GM18502 (cell line): ENCODE measurements around the gene DAPK2.
A peak's percentile ranks its signal among the peaks of the same experiment; 100 is the strongest.

Experiments used
- ATAC-seq: cut with Tn5 transposase; IDR thresholded peaks from one replicate; pipeline ENCODE4 v1.9.1; 2021; ENCODE audit warnings: mild to moderate bottlenecking; ENCODE audit not compliant: unreplicated experiment, poor library complexity

Gene DAPK2

DNA sequence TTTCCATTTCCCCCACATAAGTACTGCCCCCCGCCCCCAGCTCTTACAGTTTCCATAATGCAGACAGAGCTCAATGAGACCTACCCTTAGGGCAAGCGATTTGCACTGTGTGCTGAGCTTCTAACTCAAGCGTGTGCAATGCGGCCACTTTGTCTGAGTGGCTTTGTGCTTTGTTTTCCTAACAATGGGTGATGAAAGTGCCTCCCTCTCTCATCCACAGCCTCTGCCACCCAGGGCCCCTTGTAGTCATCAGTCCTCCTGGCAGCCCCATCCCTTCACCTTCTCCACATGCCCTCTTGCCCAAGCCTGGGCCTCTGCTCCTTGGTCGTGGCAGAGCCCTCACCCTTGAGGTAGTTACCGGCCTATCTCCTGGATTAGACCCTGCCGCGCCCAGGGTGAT is 17.2 kb downstream of the DAPK2 start:
- no peak for ATAC-seq

DNA sequence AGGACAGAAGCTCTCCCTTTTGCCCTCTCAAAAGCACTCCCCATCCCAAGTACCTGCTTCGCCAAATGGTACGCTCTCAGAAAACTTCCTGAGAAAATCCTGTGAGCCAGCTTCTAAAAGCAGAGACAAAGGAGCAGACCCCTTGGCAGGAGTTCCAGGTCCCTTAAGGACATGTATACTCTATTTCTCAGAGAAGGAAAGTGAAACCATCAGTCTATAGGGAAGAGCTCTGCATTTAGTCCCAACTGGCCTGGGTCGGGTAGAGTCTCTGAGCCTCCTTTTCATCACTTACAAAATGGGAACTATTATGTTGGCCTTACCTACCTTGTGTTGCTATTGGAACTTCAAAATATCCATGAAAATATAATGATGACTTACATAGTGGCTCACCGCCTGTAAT is 19.7 kb downstream of the DAPK2 start:
- no peak for ATAC-seq

GRCh38 chr15:64024172-64025050 is 21.9 kb downstream of the DAPK2 start:
- no peak for ATAC-seq

DNA sequence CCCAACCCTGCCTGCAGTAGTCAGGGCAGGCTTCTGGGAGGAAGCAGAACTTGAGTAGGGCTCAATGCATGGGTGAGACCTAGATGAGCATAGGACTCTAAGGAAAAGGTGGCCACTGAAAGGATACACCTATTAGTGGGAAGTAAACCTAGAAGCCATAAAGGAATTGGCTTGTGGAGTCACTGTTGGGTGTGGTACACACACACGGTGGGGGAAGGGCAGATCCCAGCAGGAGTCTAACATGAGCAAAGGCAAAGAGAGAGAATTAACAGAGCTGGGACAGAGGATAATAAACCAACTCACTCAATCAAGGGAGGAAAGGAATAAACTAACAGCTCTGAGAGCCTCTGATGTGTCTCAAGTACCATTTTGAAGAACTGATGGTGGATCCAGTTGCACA is 23.1 kb downstream of the DAPK2 start:
- no peak for ATAC-seq

DNA sequence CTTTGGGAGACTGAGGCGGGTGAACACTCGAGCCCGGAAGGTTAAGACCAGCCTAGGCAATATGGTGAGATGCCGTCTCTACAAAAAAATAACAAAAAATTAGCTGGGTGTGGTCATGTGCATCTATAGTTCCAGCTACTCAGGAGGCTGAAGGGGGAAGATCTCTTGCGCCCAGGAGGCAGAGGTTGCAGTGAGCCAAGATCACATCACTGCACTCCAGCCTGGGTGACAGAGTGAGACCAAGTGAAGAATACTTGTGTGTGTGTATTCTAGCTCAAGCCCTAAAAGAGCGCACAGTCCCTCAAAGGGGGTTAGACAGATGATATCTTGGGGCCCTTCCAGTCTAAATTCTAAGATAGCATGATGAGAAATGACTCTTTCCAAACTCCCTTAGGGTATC is 23.7 kb downstream of the DAPK2 start:
- no peak for ATAC-seq

DNA sequence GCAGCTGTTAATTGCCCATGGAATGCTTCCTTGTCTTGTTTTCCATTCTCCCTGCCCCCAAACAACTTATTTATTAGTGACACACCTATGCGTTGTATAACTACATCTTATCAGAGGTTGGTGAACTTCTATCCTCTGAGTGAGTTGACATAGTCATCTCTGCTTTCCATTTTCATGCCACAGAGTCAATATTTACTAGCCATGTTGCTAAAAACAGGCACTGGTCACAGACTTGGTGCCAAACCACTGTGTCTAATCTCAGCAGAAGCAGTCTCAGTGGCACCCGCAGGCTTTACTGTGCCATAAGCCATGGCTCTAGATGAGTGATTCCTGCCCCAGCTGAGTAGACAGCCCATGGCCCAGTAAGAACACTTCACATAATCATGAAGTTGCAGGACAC is 26.5 kb downstream of the DAPK2 start:
- ATAC-seq, result no peak

DNA sequence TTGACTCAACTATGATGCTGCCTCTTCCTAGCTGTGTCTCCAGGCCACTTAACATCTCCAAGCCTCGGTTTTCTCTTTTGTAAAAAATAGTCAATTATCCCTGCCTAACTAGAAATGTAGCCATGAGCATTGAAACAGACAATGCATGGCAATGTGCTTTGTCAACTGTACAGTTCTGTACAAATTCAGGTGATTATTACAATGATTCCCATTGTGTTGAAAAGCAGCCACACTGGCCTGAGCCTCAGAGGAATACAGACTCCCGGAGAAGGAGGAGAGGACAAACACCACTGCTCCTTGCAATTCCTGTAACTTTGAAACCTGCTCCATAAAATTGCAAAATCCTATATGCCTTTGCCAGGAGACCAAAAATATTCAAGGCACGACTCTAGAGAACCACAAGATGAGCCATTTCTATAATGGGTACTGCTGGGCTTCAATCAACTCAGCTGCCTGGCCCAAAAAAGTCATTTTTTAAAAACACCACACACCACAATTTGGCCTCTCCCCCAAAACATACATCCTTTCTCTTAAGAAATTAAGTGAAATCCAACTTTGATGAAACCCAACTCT is 28.6 kb downstream of the DAPK2 start:
- no peak for ATAC-seq

GRCh38 chr15:64017082-64017588 is 29.1 kb downstream of the DAPK2 start:
- no peak for ATAC-seq

GRCh38 chr15:64016257-64016656 is 30.0 kb downstream of the DAPK2 start:
- no peak for ATAC-seq

DNA sequence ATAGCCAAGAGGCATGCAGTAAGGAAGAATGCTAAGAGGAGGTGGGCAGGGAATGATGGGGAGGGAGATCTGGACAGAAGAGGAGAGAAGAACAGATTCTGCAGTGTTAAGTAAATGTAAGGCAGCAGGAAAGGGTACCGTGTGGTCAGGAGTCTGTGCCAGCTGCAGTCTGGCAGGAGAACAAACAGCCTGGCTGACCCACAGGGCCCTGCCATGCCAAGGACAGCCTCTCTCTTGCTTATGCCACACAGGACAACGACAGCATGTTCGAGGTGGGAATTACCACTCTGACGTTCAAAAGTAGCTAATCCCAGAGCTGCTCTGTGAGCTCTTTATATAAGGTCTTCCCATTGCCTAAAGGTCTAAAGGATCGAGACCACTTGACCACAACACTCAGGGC is 31.3 kb downstream of the DAPK2 start:
- no peak for ATAC-seq

DNA sequence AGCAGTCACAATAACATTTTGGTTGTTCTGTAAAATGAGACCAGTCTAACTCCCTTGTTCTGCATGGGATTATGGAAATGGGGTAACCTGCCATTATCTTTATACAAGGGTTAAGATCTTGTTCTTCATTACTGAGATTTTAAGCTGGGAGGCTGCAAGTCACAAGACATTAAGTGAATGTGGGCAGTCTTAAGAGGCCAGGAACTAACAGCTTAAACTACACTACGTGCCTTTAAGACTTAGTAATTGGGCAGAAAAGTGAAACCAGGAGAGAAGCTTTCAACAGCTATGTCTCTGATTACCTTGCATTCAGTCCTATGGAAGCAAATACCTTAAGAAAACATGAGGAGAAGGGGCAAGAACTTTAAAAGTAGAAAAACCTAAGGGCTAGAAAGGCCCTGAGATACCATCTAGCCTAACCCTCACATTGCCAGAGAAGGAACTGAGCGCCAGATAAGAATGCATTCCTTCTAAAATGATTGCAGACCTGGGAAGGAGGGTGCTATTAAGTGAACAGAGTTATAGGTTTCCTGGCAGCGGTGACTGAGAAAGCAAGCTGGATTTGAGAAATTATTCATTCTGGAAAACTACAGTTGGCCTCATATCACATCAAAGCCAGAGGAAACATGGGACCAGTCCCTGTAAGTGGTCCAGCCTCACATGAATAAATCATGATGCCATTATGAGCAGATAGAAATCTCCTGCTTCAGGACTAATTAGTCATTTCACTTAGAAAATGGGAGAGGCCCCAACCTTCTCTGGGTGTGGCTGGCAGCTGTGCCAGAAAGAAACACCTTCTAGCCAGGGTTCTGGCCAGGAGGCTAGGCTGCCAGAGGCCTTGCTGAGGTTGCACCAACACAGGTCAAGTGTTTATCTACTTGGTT is 32.9 kb downstream of the DAPK2 start:
- no peak for ATAC-seq

- no peak for ATAC-seq
These were observed 34.5 kb downstream of the DAPK2 start for GRCh38 chr15:64011736-64012135.

DNA sequence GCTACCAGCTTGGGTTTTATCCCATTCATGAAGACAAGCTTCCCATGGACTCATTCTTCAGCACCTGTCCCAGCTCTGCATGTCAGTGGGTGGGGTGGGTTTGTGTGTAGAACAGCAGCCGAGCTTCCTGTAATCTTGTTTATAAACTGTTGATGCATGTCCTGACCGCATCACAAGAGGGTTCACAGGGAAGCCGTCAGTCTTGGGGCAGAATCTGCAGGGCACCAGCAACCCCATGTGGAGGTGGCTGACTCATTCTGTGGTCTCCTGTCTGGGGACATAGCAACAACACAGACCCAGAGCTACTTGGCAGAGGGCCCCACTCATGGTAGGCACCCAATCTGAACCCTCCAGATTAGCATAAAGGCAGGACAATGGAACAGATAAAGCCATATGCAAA is 35.6 kb downstream of the DAPK2 start:
- ATAC-seq, result peak; percentile 85

DNA sequence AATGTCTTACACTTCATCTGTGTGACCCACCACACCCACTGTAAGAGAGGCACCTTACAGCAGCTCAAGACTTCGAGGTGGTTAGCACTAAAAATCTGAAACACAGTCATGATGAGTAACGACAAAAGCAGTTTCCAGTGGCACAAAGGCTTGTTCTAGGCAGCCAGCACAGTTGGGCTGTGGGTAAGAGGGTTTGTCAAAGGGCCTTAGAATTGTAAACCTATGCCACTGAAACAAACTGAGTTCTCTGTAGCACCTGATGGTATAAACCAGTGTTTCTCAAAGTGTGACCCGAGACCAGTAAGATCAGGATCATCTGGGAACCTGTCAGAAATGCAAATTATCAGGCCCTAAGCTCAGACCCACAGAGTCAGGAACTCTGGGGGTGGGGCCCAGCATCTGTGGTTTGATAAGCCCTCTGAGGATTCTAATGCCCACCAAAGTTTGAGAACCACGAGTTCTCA is 36.5 kb downstream of the DAPK2 start:
- ATAC-seq, result peak; percentile 37

DNA sequence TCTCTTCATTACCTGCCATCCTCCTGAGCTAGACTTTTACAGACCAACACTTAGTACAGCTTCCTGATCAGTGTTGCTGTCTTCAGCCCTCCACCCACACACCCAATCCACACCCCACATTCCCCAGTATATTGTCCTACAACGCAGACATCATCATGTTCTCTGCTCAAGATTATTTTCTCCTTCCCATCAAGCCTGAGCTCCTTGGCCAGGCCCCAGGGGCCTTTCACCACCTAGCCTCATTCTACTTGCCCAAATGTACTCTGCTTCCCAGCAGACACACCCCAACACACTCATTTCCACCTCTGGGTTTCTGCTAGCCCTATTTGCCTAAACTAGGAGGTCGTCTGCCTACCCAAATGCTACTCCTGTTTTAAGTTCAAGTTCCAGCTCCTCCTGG is 37.0 kb downstream of the DAPK2 start:
- ATAC-seq, result no peak

- ATAC-seq, result no peak
These were observed 38.1 kb downstream of the DAPK2 start for GRCh38 chr15:64008177-64008576.

DNA sequence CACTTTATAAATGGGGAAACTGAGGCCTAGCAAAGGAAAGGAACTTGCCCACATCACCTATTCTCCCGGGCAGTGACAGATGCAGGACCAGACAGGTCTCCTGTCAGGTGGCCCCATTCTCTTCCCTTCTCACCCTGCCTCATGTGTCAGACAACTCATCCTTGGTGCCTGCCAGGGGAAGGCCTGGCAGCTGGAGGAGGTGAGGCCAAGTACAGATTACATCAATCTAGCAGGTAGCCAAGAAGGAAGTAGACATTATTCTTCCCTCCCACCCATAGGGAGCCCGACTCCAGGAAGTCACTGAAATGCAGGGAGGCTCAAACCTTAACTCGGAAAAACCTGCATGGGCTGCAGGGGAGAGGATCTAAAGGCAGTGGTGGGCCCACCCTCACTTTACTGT is 39.6 kb downstream of the DAPK2 start:
- no peak for ATAC-seq

GRCh38 chr15:64004587-64004986 is 41.7 kb downstream of the DAPK2 start:
- no peak for ATAC-seq

- no peak for ATAC-seq
These were observed 42.2 kb downstream of the DAPK2 start for GRCh38 chr15:64004056-64004455.

DNA sequence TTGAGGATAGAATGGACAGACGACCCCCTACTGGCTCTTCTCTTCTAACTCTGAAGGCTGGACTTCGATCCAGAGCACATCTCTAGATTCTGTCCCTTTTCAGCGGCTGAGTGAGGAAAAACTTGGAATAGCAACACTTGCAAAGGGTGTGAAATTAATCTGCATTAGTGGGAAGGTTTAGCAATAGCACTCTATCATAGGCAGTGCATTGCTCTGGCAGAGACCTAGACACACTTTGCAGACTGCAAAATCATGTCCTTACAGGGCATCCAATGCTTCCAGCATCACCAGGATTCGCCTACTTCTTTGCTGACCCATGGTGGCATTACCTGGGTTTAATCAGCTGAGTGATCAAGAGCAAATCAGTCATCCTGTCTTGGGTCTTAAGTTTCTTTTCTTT is 43.1 kb downstream of the DAPK2 start:
- ATAC-seq, result no peak

- ATAC-seq, result no peak
These were observed 45.1 kb downstream of the DAPK2 start for GRCh38 chr15:64001148-64001547.
